Thyroid gland (tissue), 4 donors: ENCODE results near the gene CUL9. TPM values are rescaled to one million over a fixed set of nuclear protein-coding genes. Genes with fewer than 3 reads are reported as not detected.

Experiments used
- DNase-seq, 2 donors: peaks; one replicate each; pipeline ENCODE4 v3.0.0-alpha.2; 2019
- H3K27ac ChIP-seq, 3 donors: fragments of 200-600 bp; sonication (generic); 1 replicate in 2 of 3; 2 replicates in 1 of 3; pipeline ENCODE4 v1.5.1; 2016 to 2019; ENCODE audit warnings: mild to moderate bottlenecking in 1 of 3, moderate library complexity in 1 of 3
- H3K27me3 ChIP-seq: fragments of 200-600 bp; sonication (generic); one replicate; pipeline ENCODE4 v1.5.1; 2019
- H3K36me3 ChIP-seq, 2 donors: fragments of 200-600 bp; sonication (generic); one replicate each; pipeline ENCODE4 v1.5.1; 2016 to 2019
- H3K4me1 ChIP-seq, 2 donors: fragments of 200-600 bp; sonication (generic); one replicate each; pipeline ENCODE4 v1.5.1; 2017 to 2019
- H3K4me3 ChIP-seq, 3 donors: fragments of 200-600 bp; sonication (generic); replicated peaks in 1 of 3; 1 replicate in 2 of 3; 2 replicates in 1 of 3; pipeline ENCODE4 v1.5.1; 2016; ENCODE audit warnings: mild to moderate bottlenecking in 1 of 3
- H3K9me3 ChIP-seq: fragments of 200-600 bp; sonication (generic); one replicate; pipeline ENCODE4 v1.5.1; 2017
- CTCF ChIP-seq, 6 experiments: fragments of 200-600 bp in 3 of 6; fragments of 450-650 bp in 3 of 6; sonication (generic) in 3 of 6; IDR thresholded peaks; one replicate each; pipeline ENCODE4 v1.5.1; 2016 to 2019; ENCODE audit warnings: antibody characterized with exemption in 6 of 6, mild to moderate bottlenecking in 2 of 6, inconsistent platforms in 1 of 6, moderate library complexity in 1 of 6
- POLR2A ChIP-seq, 2 donors: fragments of 450-650 bp; IDR thresholded peaks; one replicate each; pipeline ENCODE4 v1.6.1; 2017; ENCODE audit warnings: antibody characterized with exemption in 2 of 2, mild to moderate bottlenecking in 2 of 2, moderate library complexity in 1 of 2
- WGBS, 2 donors: methylation state at CpG; one replicate each; pipeline ENCODE4 v1.1.5; 2017; 5-methylcytosine and 5-hydroxymethylcytosine counted together
- intact Hi-C: fragments of 100-400 bp; cut with DNase I; formaldehyde crosslinking; loops from one replicate; pipeline ENCODE4 v1.15.1; 2023
- total RNA-seq, 4 donors: library from RNA; depleted of rRNA; stranded (reverse); fragments of >200 nt; gene quantifications; one replicate each; pipeline ENCODE4 v1.2.3, GENCODE V29; 2016

The CUL9 gene
- total RNA-seq, 4 donors from 2014 or later, result 39.7 to 63.3 (median 59.0) TPM

- peak overlapping the region in 2 of 3 donors; percentile 30 to 44 for H3K27ac ChIP-seq
- peaks cover 23 to 37% of the 10 kb centered on the region in 2 donors for H3K4me1 ChIP-seq
- DNase-seq, result peak; percentile 25 to 27
- TF ChIP-seq CTCF (IDR thresholded peaks at IDR 0.05), result no peak
- H3K9me3 ChIP-seq, result no peaks in the 10 kb centered on the region
- H3K36me3 ChIP-seq, result no peaks in the 10 kb centered on the region
- H3K4me3 ChIP-seq, result peak overlapping the region in 1 of 3 donors; percentile 16
- 8 to 11% methylated on average over 23 to 24 of the region's 44 CpGs for WGBS, 2 donors
- H3K27me3 ChIP-seq, result no peaks in the 10 kb centered on the region
- intact Hi-C loops, result no loop called here
Observed at GRCh38 chr6:43269273-43270007, 87.4 kb downstream of the CUL9 start.

GRCh38 chr6:43271103-43271815 lies 89.3 kb downstream of the CUL9 start:
- DNase-seq, result peak; percentile 31 to 56
- intact Hi-C loops, result no loop called here
- Histone ChIP-seq H3K27me3 (no peaks in the 10 kb centered on the region), H3K27ac (peak overlapping the region; percentile 44 to 49 (median 48)), H3K4me3 (no peak overlapping the region), H3K9me3 (no peaks in the 10 kb centered on the region), H3K36me3 (no peaks in the 10 kb centered on the region), H3K4me1 (peaks cover 33 to 53% of the 10 kb centered on the region in 2 donors)
- 47 to 59% methylated on average over 8 of the region's 8 CpGs for WGBS, 2 donors
- no peak for TF ChIP-seq CTCF (IDR thresholded peaks at IDR 0.05)
- TF ChIP-seq POLR2A (IDR thresholded peaks at IDR 0.05), result no peak

- Histone ChIP-seq H3K4me1 (peaks cover 33 to 56% of the 10 kb centered on the region in 2 donors), H3K4me3 (no peak overlapping the region), H3K36me3 (no peaks in the 10 kb centered on the region), H3K27me3 (no peaks in the 10 kb centered on the region), H3K9me3 (no peaks in the 10 kb centered on the region), H3K27ac (no peak overlapping the region)
- TF ChIP-seq CTCF (IDR thresholded peaks at IDR 0.05) (no peak), POLR2A (IDR thresholded peaks at IDR 0.05) (no peak)
- DNase-seq, result no peak
- intact Hi-C loops, result no loop called here
Observed at GRCh38 chr6:43271944-43272343, 89.9 kb downstream of the CUL9 start.

GRCh38 chr6:43273707-43274106 lies 91.7 kb downstream of the CUL9 start:
- intact Hi-C loops, result no loop called here
- TF ChIP-seq CTCF (IDR thresholded peaks at IDR 0.05) (no peak), POLR2A (IDR thresholded peaks at IDR 0.05) (no peak)
- Histone ChIP-seq H3K9me3 (no peaks in the 10 kb centered on the region), H3K4me3 (no peak overlapping the region), H3K36me3 (no peaks in the 10 kb centered on the region), H3K4me1 (peaks cover 33 to 46% of the 10 kb centered on the region in 2 donors), H3K27me3 (no peaks in the 10 kb centered on the region), H3K27ac (no peak overlapping the region)
- WGBS, 2 donors, result 54 to 63% methylated on average over 2 of the region's 2 CpGs
- no peak for DNase-seq

Other genes starting within 250 kb of the CUL9 start
- gene GNMT, start 221.4 kb upstream of the CUL9 start, total RNA-seq, result 1 to 10 TPM in 3 of 4 donors, under 1 TPM in 1; 0.98 to 7.5 (median 2.5) TPM
- gene PEX6, start 203.0 kb upstream of the CUL9 start, total RNA-seq, result 10 to 100 TPM; 23.7 to 39.9 (median 28.4) TPM
- gene PPP2R5D, start 197.6 kb upstream of the CUL9 start, total RNA-seq, result 10 to 100 TPM; 22.8 to 47.0 (median 28.2) TPM
- gene MEA1, start 168.2 kb upstream of the CUL9 start, total RNA-seq, result 10 to 100 TPM; 45.9 to 78.1 (median 61.7) TPM
- gene KLHDC3, start 167.9 kb upstream of the CUL9 start, total RNA-seq, result 100 to 1,000 TPM in 1 of 4 donors, 10 to 100 TPM in 3; 93.1 to 107 (median 97.7) TPM
- 10 to 100 TPM; 41.5 to 68.5 (median 56.7) TPM for gene RRP36, start 160.6 kb upstream of the CUL9 start, total RNA-seq
- 10 to 100 TPM; 20.7 to 39.6 (median 28.6) TPM for gene CUL7, start 128.3 kb upstream of the CUL9 start, total RNA-seq
- gene MRPL2, start 122.8 kb upstream of the CUL9 start, total RNA-seq, result 10 to 100 TPM; 12.9 to 31.9 (median 17.7) TPM
- gene KLC4, start 122.6 kb upstream of the CUL9 start, total RNA-seq, result 10 to 100 TPM; 23.4 to 41.0 (median 30.4) TPM
- 10 to 100 TPM; 43.8 to 58.9 (median 55.0) TPM for gene PTK7, start 105.9 kb upstream of the CUL9 start, total RNA-seq
- 10 to 100 TPM; 21.5 to 34.1 (median 22.6) TPM for gene SRF, start 10.9 kb upstream of the CUL9 start, total RNA-seq
- 100 to 1,000 TPM in 1 of 4 donors, 10 to 100 TPM in 3; 33.1 to 122 (median 84.1) TPM for gene DNPH1, start 47.3 kb downstream of the CUL9 start, total RNA-seq
- gene TTBK1, start 61.3 kb downstream of the CUL9 start, total RNA-seq, result under 1 TPM in 2 of 4 donors, not detected in 2; 0.11 to 0.15 TPM
- not detected for gene SLC22A7, start 116.1 kb downstream of the CUL9 start, total RNA-seq
- under 1 TPM in 2 of 4 donors, not detected in 2; 0.45 to 0.93 TPM for gene CRIP3, start 126.6 kb downstream of the CUL9 start, total RNA-seq
- gene ZNF318, start 187.5 kb downstream of the CUL9 start, total RNA-seq, result 10 to 100 TPM; 32.4 to 84.6 (median 37.5) TPM
- 10 to 100 TPM; 10.5 to 24.3 (median 19.3) TPM for gene ABCC10, start 245.3 kb downstream of the CUL9 start, total RNA-seq